GM19351 (cell line): ENCODE measurements around the gene C5orf52.
"Not testable (repeated sequence)": the region's sequence is repeated elsewhere in the genome, so short reads cannot be mapped to it uniquely, and the experiment has no call there.

Experiments used
- ATAC-seq: cut with Tn5 transposase; IDR thresholded peaks from one replicate; pipeline ENCODE4 v1.9.1; 2021; ENCODE audit warnings: mild to moderate bottlenecking, moderate library complexity; ENCODE audit not compliant: unreplicated experiment

The C5orf52 gene

DNA sequence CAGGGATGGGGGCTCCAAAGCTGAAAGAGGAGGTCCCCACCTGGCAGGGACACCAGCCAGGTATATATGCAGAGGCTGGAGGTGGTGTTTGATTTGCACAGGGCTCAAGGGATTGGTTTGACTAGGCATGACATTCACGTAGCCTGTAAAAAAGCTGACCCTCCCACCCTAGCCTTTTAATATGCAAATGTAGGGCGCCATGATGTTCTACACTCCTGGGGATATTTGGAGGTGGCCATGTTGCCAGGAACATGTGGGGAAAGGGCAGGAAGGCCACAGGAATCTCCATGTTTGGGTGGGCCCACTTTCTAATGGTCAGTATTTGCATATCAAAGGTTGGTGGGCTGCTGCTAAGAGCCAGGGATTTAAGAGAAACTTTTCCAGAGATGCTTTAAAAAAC is 47.9 kb downstream of the C5orf52 start:
- ATAC-seq, result no peak

DNA sequence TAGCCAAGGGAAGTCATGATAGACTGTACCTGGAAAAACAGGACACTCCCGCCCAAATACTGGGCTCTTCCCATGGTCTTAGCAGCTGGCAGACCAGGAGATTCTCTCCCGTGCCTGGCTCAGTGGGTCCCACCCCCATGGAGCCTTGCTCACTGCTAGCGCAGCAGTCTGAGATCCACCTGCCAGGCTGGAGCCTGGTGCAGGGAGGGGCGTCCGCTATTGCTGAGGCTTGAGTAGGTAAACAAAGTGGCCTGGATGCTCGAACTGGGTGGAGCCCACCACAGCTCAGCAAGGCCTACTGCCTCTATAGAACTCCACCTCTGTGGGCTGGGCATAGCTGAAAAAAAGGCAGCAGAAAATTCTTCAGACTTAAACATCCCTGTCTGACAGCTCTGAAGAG is 49.8 kb downstream of the C5orf52 start:
- no peak for ATAC-seq

DNA sequence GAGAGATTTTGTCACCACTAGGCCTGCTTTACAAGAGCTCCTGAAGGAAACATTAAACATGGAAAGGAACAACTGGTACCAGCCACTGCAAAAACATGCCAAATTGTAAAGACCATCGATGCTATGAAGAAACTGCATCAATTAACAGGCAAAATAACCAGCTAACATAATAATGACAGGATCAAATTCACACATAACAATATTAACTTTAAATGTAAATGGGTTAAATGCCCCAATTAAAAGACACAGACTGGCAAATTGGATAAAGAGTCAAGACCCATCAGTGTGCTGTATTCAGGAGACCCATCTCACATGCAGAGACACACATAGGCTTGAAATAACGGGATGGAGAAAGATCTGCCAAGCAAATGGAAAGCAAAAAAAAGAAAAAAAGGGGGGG is 51.6 kb downstream of the C5orf52 start:
- not testable (repeated sequence) for ATAC-seq

DNA sequence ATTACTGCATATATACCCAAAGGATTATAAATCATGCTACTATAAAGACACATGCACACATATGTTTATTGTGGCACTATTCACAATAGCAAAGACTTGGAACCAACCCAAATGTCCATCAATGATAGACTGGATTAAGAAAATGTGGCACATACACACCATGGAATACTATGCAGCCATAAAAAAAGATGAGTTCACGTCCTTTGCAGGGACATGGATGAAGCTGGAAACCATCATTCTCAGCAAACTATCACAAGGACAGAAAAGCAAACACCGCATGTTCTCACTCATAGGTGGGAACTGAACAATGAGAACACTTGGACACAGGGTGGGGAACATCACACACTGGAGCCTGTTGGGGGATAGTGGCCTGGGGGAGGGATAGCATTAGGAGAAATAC is 55.3 kb downstream of the C5orf52 start:
- ATAC-seq, result not testable (repeated sequence)

DNA sequence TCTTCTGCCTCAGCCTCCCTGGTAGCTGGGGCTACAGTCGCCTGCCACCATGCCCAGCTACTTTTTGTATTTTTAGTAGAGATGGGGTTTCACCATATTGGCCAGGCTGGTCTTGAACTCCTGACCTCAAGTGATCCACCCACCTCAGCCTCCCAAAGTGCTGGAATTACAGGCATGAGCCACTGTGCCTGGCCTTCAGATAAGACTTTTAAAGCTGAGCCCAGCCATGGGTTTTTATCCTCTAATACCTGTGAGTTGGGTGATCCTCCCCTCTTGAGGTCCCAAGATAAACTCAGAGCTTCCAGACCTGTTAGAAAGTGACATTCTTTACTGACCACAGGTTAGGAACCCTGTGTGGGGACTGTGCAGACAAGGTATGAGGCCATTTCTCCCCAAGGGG is 56.5 kb downstream of the C5orf52 start:
- ATAC-seq, result not testable (repeated sequence)
